HG02981 (cell line): Measurements from ENCODE around the gene DPP6.
A peak's percentile ranks its signal among the peaks of the same experiment; 100 is the strongest.

Source experiments
- ATAC-seq: cut with Tn5 transposase; IDR thresholded peaks from one replicate; pipeline ENCODE4 v1.9.1; 2021; ENCODE audit warnings: mild to moderate bottlenecking, moderate library complexity; ENCODE audit not compliant: unreplicated experiment

The DPP6 gene

GRCh38 chr7:154440651-154441050 is 388.5 kb downstream of the DPP6 start:
- ATAC-seq = no peak

- ATAC-seq = no peak
Observed at GRCh38 chr7:154441811-154442210, 389.6 kb downstream of the DPP6 start.

GRCh38 chr7:154442939-154443338 is 390.7 kb downstream of the DPP6 start:
- ATAC-seq = no peak

- no peak for ATAC-seq
Observed at GRCh38 chr7:154450451-154450850, 398.3 kb downstream of the DPP6 start.

- ATAC-seq = no peak
Observed at GRCh38 chr7:154451480-154452457, 399.6 kb downstream of the DPP6 start.

DNA sequence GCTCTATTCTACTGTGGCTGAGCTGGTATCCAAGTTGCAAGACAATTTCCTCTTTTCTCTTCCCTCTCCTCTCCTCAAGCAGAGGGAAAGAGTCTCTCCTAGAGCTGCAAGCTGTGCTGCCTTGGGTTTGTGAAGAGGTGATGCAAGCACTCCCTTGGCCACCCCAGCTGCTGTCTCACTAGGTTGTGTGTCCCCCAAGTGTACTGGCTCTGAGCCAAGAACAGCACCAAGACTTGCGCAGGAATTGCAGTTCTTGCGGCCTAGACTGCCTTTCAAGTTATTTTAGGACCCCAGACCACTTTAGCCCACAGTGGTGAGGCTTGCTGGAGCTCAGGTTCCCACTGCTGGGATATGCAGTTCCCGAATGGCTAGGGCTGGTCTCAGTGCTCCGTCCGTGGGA is 411.6 kb downstream of the DPP6 start:
- no peak for ATAC-seq

- ATAC-seq = no peak
Observed at GRCh38 chr7:154469652-154470051, 417.5 kb downstream of the DPP6 start.

DNA sequence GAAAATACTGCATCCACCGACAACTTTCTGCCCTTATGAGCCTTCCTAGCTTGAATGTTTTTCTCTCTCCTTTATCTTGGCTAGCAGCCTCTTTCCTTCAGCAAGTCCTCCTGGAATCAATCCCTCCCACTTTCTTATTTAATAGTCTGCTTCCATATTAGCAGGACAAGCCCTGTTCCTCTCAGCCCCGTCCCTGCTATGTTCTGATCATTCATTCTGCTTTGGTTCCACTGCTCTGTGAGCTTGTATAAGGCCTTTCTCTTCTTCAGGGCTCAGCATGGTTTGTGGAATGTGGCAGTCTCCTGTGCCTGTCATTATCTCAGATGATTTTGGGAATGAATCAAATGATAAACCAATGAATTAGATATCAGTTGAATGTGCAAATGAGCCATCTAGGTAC is 420.1 kb downstream of the DPP6 start:
- no peak for ATAC-seq

GRCh38 chr7:154473360-154473759 is 421.2 kb downstream of the DPP6 start:
- no peak for ATAC-seq

DNA sequence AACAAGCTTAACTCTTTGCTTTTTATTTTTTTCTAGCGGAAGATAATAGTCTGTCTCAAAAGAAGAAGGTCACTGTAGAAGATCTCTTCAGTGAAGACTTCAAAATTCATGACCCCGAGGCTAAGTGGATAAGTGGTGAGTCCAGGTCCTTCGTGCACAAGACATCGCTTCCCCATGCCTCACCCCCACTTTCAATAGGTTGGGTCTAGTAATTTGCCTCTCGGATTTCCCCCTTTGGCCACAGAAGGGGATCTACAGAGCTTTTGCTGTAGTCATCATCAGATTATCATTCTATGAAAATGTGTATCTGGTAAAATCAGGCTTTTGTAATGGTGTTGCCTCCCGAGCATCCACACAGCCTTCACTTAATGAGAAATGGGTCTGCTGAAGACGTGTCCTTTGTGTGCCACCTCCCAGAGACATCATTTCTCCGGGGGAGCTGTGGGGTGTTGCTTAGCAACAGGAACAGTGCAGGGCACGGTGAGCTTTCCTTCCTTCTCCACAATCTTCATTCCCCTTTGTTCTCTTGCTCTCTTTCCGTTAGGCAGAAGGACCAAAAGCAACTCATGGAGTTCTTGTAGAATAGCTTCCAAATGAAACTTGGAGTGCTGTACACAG is 422.8 kb downstream of the DPP6 start:
- ATAC-seq = no peak

DNA sequence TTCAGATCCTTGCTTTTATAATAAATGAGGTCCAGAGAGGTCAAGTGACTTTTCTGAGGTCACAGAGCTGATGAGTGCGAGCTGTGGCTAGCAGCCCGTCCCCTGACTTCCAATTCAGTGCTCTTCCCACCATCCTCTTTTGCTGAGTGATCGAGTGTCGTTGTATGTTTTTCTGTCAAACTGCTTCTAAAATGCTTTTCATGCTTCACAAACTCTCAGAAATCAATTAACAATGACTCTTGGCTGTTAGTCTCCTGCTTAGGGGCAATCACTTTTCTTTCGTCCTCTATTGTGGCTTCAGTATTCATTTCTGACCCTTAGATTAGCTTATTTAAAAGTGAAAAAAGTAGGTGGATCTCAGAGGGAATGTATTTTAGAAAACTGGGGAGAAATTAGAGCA is 423.7 kb downstream of the DPP6 start:
- no peak for ATAC-seq

GRCh38 chr7:154480817-154481216 is 428.6 kb downstream of the DPP6 start:
- no peak for ATAC-seq

DNA sequence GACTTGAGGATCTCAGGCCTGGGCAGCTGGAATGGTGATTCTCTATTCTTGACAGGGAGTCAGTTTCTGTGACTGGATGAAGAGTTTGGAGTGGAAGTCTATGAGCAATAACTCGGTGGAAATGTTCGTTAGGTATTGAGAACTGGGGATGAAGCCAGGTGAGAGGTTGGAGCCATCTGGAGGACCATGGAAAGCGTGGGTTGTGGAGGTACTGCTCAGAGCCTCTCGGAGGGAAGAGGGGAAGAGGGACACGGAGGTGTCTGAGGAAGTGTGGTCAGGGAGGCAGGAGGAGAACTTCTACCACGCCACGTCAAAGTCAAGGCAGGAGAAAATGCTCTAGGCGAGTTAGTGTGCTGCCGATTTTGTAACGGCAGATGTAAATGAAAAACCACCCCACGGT is 430.7 kb downstream of the DPP6 start:
- ATAC-seq = no peak

- no peak for ATAC-seq
Observed at GRCh38 chr7:154484406-154484805, 432.2 kb downstream of the DPP6 start.

GRCh38 chr7:154484943-154485342 is 432.7 kb downstream of the DPP6 start:
- no peak for ATAC-seq

DNA sequence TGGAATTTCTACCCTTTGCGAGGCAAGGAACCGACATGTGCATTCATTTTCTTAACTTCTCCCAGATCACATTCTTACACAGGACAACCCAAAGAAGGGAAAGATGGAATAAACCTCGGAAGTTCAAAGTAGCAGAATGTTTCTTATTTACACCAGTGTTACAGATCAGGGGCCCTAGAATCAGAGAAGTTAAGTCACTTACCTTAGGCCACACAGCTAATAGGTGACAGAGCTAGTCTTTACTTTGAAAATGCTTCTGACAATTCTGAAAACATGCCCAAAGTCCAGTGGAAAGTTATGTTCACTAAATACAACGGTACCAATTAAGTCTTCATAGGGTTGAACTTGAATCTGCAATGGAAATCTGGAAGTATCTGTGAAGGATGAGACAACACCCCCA is 437.7 kb downstream of the DPP6 start:
- no peak for ATAC-seq

- ATAC-seq = no peak
Observed at GRCh38 chr7:154493594-154493993, 441.4 kb downstream of the DPP6 start.

DNA sequence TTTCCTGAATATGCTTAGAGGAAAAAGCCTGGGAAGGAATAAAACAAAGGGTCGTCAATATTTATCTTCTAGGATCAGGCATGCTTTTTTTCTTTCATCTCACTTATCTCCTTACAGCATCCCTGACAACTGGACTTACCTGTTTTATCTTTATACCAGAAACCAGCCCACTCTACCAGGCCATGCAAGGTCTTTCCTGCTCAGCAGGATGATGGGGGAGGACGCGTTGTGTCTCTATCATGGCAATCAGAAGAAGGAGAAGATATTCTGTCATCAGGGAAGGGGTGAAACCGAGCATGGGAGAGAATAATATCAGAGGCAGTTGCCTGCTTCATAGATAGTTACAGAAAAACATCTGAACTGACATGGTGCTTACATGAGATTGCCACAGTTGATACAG is 445.6 kb downstream of the DPP6 start:
- no peak for ATAC-seq

DNA sequence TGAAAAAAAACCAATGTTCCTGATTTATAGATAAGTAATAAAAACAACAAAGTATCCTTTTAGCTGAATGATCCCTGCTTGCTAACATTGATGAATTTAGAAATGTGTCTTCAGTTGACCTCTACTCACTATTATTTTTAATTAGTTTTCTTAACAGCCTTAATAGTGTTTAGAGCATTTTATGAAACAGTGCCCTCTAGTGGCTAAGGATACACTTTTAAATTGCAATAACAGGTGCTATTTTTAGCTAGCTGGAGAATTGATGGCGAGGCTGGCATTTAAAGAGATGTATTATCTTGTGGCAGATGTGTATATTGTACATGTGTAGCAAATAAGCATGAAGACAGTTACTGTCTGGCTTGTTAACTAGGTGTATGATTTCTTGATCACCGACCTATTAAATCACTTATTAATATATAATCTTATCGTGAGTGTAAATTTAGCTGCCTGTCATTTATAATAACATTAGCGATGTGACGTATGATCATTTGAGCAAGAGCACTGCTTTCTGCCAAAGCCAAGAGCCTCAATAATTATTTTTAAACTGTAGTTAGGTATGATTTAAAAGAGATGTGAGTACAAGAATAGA is 451.9 kb downstream of the DPP6 start:
- ATAC-seq = peak; percentile 53

GRCh38 chr7:154504918-154505317 is 452.7 kb downstream of the DPP6 start:
- ATAC-seq = no peak

DNA sequence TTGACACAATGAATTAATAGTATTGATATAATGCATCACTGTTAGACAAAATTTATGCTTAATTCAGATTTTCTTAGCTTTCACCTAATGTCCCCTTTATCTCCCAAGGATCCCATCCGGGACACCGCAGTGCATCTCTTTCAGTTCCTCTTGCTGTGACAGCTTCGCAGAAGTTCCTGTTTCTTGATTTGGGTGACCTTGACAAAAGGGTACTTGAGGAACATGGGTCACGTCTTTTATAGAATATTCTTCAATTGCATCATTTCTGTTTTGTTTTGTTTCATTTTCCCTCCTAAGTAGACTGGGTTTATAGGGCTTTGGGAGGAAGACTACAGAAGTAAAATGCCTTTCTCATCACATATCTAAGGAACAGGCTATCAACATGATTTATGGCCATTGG is 453.2 kb downstream of the DPP6 start:
- no peak for ATAC-seq

DNA sequence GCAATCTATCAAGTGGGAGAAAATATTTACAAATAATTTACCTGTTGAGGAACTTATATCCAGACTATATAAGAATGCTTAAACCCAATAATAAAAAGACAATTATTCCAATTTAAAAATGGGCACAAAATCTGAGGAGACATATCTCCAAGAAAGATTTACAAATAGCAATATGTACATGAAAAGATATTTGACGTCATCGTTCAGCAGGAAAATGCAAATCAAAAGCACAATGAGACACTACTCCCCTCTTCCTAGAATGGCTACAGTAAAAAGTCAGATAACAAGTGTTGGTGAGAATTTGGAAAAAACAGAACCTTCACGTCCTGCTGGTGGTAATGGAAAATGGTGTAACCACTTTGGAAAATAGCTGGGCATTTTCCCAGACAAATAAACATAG is 457.0 kb downstream of the DPP6 start:
- no peak for ATAC-seq
